ENCODE results near the gene ADA.

Gene ADA

GRCh38 chr20:44590980-44591778 is 60.3 kb downstream of the ADA start:
- TF ChIP-seq POLR2AphosphoS5 (IDR thresholded peaks at IDR 0.05; ENCODE audit: low read depth, low read length) (no peak), SIN3A (IDR thresholded peaks at IDR 0.05; ENCODE audit: borderline replicate concordance, insufficient read depth, low read length) (no peak), FOXP2 (optimal IDR thresholded peaks at IDR 0.05; ENCODE audit: borderline replicate concordance, extremely low read depth, extremely low read length, insufficient read depth) (no peak), TAF1 (IDR thresholded peaks at IDR 0.05; ENCODE audit: borderline replicate concordance, insufficient read depth, low read length) (no peak)
- TF ChIP-seq, protein P1, sequence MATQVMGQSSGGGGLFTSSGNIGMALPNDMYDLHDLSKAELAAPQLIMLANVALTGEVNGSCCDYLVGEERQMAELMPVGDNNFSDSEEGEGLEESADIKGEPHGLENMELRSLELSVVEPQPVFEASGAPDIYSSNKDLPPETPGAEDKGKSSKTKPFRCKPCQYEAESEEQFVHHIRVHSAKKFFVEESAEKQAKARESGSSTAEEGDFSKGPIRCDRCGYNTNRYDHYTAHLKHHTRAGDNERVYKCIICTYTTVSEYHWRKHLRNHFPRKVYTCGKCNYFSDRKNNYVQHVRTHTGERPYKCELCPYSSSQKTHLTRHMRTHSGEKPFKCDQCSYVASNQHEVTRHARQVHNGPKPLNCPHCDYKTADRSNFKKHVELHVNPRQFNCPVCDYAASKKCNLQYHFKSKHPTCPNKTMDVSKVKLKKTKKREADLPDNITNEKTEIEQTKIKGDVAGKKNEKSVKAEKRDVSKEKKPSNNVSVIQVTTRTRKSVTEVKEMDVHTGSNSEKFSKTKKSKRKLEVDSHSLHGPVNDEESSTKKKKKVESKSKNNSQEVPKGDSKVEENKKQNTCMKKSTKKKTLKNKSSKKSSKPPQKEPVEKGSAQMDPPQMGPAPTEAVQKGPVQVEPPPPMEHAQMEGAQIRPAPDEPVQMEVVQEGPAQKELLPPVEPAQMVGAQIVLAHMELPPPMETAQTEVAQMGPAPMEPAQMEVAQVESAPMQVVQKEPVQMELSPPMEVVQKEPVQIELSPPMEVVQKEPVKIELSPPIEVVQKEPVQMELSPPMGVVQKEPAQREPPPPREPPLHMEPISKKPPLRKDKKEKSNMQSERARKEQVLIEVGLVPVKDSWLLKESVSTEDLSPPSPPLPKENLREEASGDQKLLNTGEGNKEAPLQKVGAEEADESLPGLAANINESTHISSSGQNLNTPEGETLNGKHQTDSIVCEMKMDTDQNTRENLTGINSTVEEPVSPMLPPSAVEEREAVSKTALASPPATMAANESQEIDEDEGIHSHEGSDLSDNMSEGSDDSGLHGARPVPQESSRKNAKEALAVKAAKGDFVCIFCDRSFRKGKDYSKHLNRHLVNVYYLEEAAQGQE (IDR thresholded peaks at IDR 0.05; ENCODE audit: insufficient read depth in 1 of 2, low read depth in 2 of 2, low read length in 2 of 2), result no peak

DNA sequence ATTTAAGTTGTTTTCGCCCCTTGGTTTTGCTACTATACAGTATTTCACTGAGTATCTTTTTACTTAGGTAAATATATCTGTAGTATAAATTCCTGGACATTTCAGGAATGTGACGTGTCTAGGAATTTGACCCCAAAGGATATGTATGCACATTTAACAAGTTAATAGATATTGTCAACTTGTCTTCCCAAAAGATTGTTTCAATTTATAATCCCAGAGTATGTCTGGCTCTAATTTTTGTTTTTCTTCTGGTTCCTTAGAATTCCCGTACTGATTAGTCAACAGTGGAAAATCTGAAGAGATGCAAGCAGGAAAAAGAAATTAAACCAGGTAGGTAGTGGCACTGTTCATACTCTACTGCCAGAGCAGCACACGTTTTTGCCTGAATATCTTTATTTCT is 62.0 kb downstream of the ADA start:
- no peak for TF ChIP-seq SIN3A (IDR thresholded peaks at IDR 0.05; ENCODE audit: borderline replicate concordance, insufficient read depth, low read length)
- TF ChIP-seq, protein P1 (IDR thresholded peaks at IDR 0.05; ENCODE audit: insufficient read depth in 1 of 2, low read depth in 2 of 2, low read length in 2 of 2), result no peak

- TF ChIP-seq, protein P1 (IDR thresholded peaks at IDR 0.05; ENCODE audit: insufficient read depth in 1 of 2, low read depth in 2 of 2, low read length in 2 of 2), result no peak
- TF ChIP-seq TAF1 (IDR thresholded peaks at IDR 0.05; ENCODE audit: borderline replicate concordance, insufficient read depth, low read length), result no peak
Measured at GRCh38 chr20:44587035-44587980, 64.2 kb downstream of the ADA start.

DNA sequence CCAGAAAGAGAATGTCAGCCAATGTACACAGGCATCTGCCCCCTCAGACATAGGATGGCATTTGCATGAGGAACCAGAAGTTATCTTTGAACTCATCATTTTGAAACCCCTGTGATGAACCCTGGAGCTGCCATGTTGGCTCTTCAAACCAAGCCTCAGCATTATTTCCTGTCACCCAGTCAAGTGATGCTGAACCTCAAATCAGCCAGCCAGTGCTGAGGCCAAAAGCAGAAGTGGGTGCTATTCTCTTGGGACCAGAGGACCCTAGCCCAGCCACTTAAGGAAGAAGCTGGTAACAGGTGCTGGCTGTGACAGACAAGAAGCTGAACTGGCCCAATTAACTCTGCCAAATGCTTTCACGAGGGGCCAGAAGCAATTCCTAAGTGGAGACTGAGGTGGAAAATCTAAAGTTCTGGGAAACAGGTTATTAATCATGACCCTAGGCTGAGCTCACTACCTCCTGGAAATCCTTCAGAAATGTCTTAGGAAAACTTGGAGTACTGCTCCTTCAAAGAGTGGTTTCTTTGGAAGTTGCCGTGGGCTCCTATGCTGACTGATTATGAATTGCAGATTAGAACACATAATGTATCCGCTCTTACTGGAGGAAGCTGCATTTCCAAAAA is 65.1 kb downstream of the ADA start:
- no peak for TF ChIP-seq FOXP2 (optimal IDR thresholded peaks at IDR 0.05; ENCODE audit: borderline replicate concordance, extremely low read depth, extremely low read length, insufficient read depth)
- TF ChIP-seq, protein P1 (IDR thresholded peaks at IDR 0.05; ENCODE audit: insufficient read depth in 1 of 2, low read depth in 2 of 2, low read length in 2 of 2), result no peak
- no peak for TF ChIP-seq SIN3A (IDR thresholded peaks at IDR 0.05; ENCODE audit: borderline replicate concordance, insufficient read depth, low read length)
- no peak for TF ChIP-seq POLR2AphosphoS5 (IDR thresholded peaks at IDR 0.05; ENCODE audit: low read depth, low read length)
- no peak for TF ChIP-seq TAF1 (IDR thresholded peaks at IDR 0.05; ENCODE audit: borderline replicate concordance, insufficient read depth, low read length)

Data from PFSK-1 (cell line).